Liver (tissue), 9 donors: Measurements from ENCODE around the gene MAP3K13. TPM values are rescaled to one million over a fixed set of nuclear protein-coding genes. Genes with fewer than 3 reads are reported as not detected.

Source experiments
- DNase-seq: peaks from one replicate; pipeline ENCODE4 v3.0.0-alpha.2; 2017; ENCODE audit warnings: low spot score
- H3K27ac ChIP-seq, 2 donors: one replicate each; pipeline ENCODE4 v1.7.0; 2013; ENCODE audit warnings: inconsistent platforms in 2 of 2, low read length in 2 of 2, control low read depth in 1 of 2, low read depth in 1 of 2, mild to moderate bottlenecking in 1 of 2
- H3K27me3 ChIP-seq, 4 donors: one replicate each; pipeline versions ENCODE4 v1.6.1 to v1.7.0; 2013; ENCODE audit warnings: low read length in 3 of 4, inconsistent platforms in 1 of 4, mild to moderate bottlenecking in 1 of 4, moderate library complexity in 1 of 4; ENCODE audit not compliant: control insufficient read depth in 4 of 4, insufficient read depth in 4 of 4
- H3K36me3 ChIP-seq, 4 donors: one replicate each; pipeline versions ENCODE4 v1.6.1 to v1.7.0; 2013; ENCODE audit warnings: low read length in 3 of 4, mild to moderate bottlenecking in 3 of 4, low read depth in 1 of 4, moderate library complexity in 1 of 4; ENCODE audit not compliant: control insufficient read depth in 4 of 4, insufficient read depth in 3 of 4
- H3K4me1 ChIP-seq, 4 donors: one replicate each; pipeline versions ENCODE4 v1.6.1 to v1.7.0; 2013; ENCODE audit warnings: low read length in 3 of 4, mild to moderate bottlenecking in 3 of 4, moderate library complexity in 1 of 4; ENCODE audit not compliant: control insufficient read depth in 4 of 4, insufficient read depth in 4 of 4
- H3K4me3 ChIP-seq, 3 donors: one replicate each; pipeline versions ENCODE4 v1.6.1 to v1.7.0; 2013; ENCODE audit warnings: low read length in 3 of 3, control low read depth in 1 of 3, low read depth in 1 of 3, mild to moderate bottlenecking in 1 of 3
- H3K9ac ChIP-seq, 2 donors: one replicate each; pipeline ENCODE4 v1.7.0; 2013; ENCODE audit warnings: low read length in 2 of 2, mild to moderate bottlenecking in 2 of 2, moderate library complexity in 2 of 2, control low read depth in 1 of 2, low read depth in 1 of 2
- H3K9me3 ChIP-seq, 4 donors: one replicate each; pipeline versions ENCODE4 v1.6.1 to v1.7.0; 2013; ENCODE audit warnings: low read length in 3 of 4; ENCODE audit not compliant: control insufficient read depth in 4 of 4
- FOXA2 ChIP-seq: IDR thresholded peaks from 2 replicates; pipeline ENCODE4 v1.6.1; 2016; ENCODE audit warnings: antibody characterized with exemption
- GABPA ChIP-seq, 2 donors: IDR thresholded peaks in 1 of 2; conservative IDR thresholded peaks in 1 of 2; 2 replicates each; pipeline ENCODE4 v1.6.1; 2016; ENCODE audit warnings: antibody characterized with exemption in 2 of 2, mild to moderate bottlenecking in 1 of 2, moderate library complexity in 1 of 2
- HNF4A ChIP-seq, 2 donors: conservative IDR thresholded peaks; 2 replicates each; pipeline ENCODE4 v1.6.1; 2016; ENCODE audit warnings: antibody characterized with exemption in 2 of 2, mild to moderate bottlenecking in 2 of 2
- JUND ChIP-seq, 2 donors: IDR thresholded peaks; 2 replicates each; pipeline ENCODE4 v1.6.1; 2016; ENCODE audit warnings: antibody characterized with exemption in 2 of 2
- MAX ChIP-seq: IDR thresholded peaks from 2 replicates; pipeline ENCODE4 v1.6.1; 2016; ENCODE audit warnings: antibody characterized with exemption
- NR2F2 ChIP-seq: IDR thresholded peaks from 2 replicates; pipeline ENCODE4 v1.6.1; 2016; ENCODE audit warnings: antibody characterized with exemption
- RAD21 ChIP-seq, 2 donors: IDR thresholded peaks; 2 replicates each; pipeline ENCODE4 v1.6.1; 2016; ENCODE audit warnings: antibody characterized with exemption in 2 of 2, mild to moderate bottlenecking in 2 of 2
- REST ChIP-seq: IDR thresholded peaks from 2 replicates; pipeline ENCODE4 v1.6.1; 2016; ENCODE audit warnings: antibody characterized with exemption, mild to moderate bottlenecking
- RXRA ChIP-seq, 2 donors: IDR thresholded peaks; 2 replicates each; pipeline ENCODE4 v1.6.1; 2017 to 2018; ENCODE audit warnings: antibody characterized with exemption in 2 of 2, mild to moderate bottlenecking in 1 of 2
- SP1 ChIP-seq: IDR thresholded peaks from 2 replicates; pipeline ENCODE4 v1.6.1; 2018; ENCODE audit warnings: antibody characterized with exemption, mild to moderate bottlenecking
- YY1 ChIP-seq: IDR thresholded peaks from 2 replicates; pipeline ENCODE4 v1.6.1; 2016; ENCODE audit warnings: antibody characterized with exemption, mild to moderate bottlenecking
- WGBS: extraction: QIAGEN DNeasy Blood & Tissue Kit; methylation state at CpG from one replicate; pipeline ENCODE4 v1.1.7; 2013; 5-methylcytosine and 5-hydroxymethylcytosine counted together
- polyA plus RNA-seq, 2 donors: library from polyadenylated mRNA; stranded (reverse) in 1 of 2; unstranded in 1 of 2; fragments of 200-250 nt in 1 of 2; fragments of >200 nt in 1 of 2; fragmentation: Nextera tagmentation in 1 of 2; extraction: Ambion mirVana in 1 of 2; gene quantifications; one replicate each; pipeline versions ENCODE4 v1.2.1 to v1.2.3, GENCODE V29; 2013 to 2015
- total RNA-seq, 2 donors: library from RNA; depleted of rRNA; stranded (reverse); fragments of >200 nt; gene quantifications; one replicate each; pipeline ENCODE4 v1.2.3, GENCODE V29; 2014
- donor health status: healthy.
- donor health status: healthy.
- donor health status: healthy.
- donor health status: healthy.
- donor health status: healthy.

The MAP3K13 gene
- total and polyA plus RNA-seq, 4 donors: 11.3 to 38.1 (median 26.5) TPM

GRCh38 chr3:185504636-185505035 is 141.7 kb downstream of the MAP3K13 start:
- Histone ChIP-seq H3K27me3 (no peaks in the 10 kb centered on the region), H3K36me3 (no peaks in the 10 kb centered on the region), H3K9me3 (no peaks in the 10 kb centered on the region), H3K4me3 (no peak overlapping the region), H3K27ac (no peak overlapping the region), H3K4me1 (no peaks in the 10 kb centered on the region), H3K9ac (no peak overlapping the region)
- TF ChIP-seq REST: no peak
- TF ChIP-seq SP1: no peak
- no peak for TF ChIP-seq HNF4A (conservative IDR thresholded peaks at IDR 0.05)
- peak; percentile 46 for TF ChIP-seq FOXA2
- TF ChIP-seq RXRA (IDR thresholded peaks at IDR 0.05): no peak
- no peak for DNase-seq
- 57% methylated on average over 3 of the region's 3 CpGs for WGBS

- no peak overlapping the region for H3K27ac ChIP-seq
- no peak overlapping the region for H3K4me3 ChIP-seq
- H3K27me3 ChIP-seq: no peaks in the 10 kb centered on the region
- H3K36me3 ChIP-seq: no peaks in the 10 kb centered on the region
- H3K9me3 ChIP-seq: no peaks in the 10 kb centered on the region
- no peak for DNase-seq
- 67% methylated on average over 6 of the region's 6 CpGs for WGBS
- H3K9ac ChIP-seq: no peak overlapping the region
- peaks cover 0 to 10% (median 4%) of the 10 kb centered on the region in 4 donors for H3K4me1 ChIP-seq
- TF ChIP-seq YY1 (no peak), REST (no peak), MAX (no peak), JUND (IDR thresholded peaks at IDR 0.05) (no peak), GABPA (IDR thresholded peaks at IDR 0.05 in 1 of 2, conservative IDR thresholded peaks at IDR 0.05 in 1 of 2) (no peak), SP1 (no peak), RXRA (IDR thresholded peaks at IDR 0.05) (no peak)
Observed at GRCh38 chr3:185507883-185508282, 144.9 kb downstream of the MAP3K13 start.

- H3K36me3 ChIP-seq: no peaks in the 10 kb centered on the region
- no peak for DNase-seq
- H3K9me3 ChIP-seq: no peaks in the 10 kb centered on the region
- no peaks in the 10 kb centered on the region for H3K27me3 ChIP-seq
- peaks cover 0 to 10% (median 4%) of the 10 kb centered on the region in 4 donors for H3K4me1 ChIP-seq
- H3K9ac ChIP-seq: no peak overlapping the region
- 87% methylated on average over 19 of the region's 19 CpGs for WGBS
- H3K4me3 ChIP-seq: no peak overlapping the region
- TF ChIP-seq MAX (no peak), HNF4A (conservative IDR thresholded peaks at IDR 0.05) (no peak), RXRA (IDR thresholded peaks at IDR 0.05) (no peak), GABPA (IDR thresholded peaks at IDR 0.05 in 1 of 2, conservative IDR thresholded peaks at IDR 0.05 in 1 of 2) (no peak), NR2F2 (no peak), RAD21 (IDR thresholded peaks at IDR 0.05) (no peak)
- H3K27ac ChIP-seq: no peak overlapping the region
Observed at GRCh38 chr3:185508335-185508991, 145.5 kb downstream of the MAP3K13 start.
